GM19468 (cell line): ENCODE data around the gene ELOVL1.

Source experiments
- ATAC-seq: cut with Tn5 transposase; IDR thresholded peaks from one replicate; pipeline ENCODE4 v1.9.1; 2021; ENCODE audit warnings: mild to moderate bottlenecking, moderate library complexity, moderate number of reproducible peaks; ENCODE audit not compliant: unreplicated experiment; ENCODE audit errors: extremely low read depth

Gene ELOVL1

DNA sequence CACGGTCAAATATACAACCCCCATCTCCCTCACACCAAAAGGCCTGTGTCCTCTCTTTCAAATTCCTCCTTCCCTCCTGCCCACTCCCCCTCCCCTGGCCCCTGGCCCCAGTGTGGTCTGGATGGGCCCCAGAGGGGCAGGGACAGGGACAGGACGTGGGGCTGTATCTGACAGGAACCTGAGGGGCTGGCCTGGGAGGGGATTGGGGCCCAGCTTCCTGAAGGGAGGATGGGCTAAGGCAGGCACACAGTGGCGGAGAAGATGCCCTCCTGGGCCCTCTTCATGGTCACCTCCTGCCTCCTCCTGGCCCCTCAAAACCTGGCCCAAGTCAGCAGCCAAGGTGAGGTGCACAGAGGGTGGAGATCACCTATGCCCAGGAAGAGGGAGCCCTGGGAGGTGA is 30.2 kb downstream of the ELOVL1 start, which contains the start of gene MPL:
TSS of gene MPL (plus strand) at position 231 of the 400 bp plus-strand sequence. CDS start at position 262, 31 bp downstream.
- no peak for ATAC-seq

DNA sequence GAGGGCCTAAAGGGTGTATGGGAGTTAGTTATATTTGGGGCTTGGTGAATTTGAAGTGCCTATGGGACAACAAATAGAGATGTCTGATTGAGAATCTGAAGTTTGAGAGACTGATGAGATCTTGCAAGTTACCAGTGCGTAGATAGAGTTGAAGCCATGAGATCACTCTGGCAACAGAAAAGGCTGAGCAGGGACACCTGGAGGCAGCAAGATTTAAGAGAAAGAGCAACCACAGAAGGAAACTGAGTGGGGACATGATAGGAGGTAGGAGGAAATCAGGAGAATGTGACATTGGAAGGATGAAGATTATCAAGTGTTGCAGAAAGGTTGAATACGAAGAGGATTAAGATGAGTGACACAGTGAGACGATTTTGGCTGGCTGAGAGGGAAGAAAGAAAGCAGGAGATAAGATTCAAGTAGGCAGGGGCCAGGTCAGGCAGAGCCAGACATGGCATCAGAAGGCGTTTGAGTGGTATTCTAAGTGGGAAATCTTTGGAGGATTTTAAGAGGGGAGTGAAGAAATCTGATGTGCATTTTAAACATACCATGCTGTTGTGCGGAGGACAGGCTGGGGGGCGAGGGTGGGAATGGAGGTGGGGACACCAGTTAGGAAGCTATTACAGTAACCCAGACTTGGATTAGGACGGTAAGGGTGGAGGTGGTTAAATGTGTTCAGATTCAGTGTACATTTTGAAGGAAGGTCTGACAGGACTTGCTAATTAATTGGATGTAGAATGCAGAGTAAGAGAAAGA is 33.2 kb downstream of the ELOVL1 start:
- no peak for ATAC-seq

GRCh38 chr1:43331688-43332087 is 36.1 kb downstream of the ELOVL1 start:
- ATAC-seq, result no peak

- ATAC-seq, result no peak
Observed at GRCh38 chr1:43329995-43330751, 37.6 kb downstream of the ELOVL1 start.

- no peak for ATAC-seq
Observed at GRCh38 chr1:43327549-43328292, 40.1 kb downstream of the ELOVL1 start.

- ATAC-seq, result no peak
Observed at GRCh38 chr1:43325381-43325780, 42.4 kb downstream of the ELOVL1 start.

- no peak for ATAC-seq
Observed at GRCh38 chr1:43324810-43325209, 43.0 kb downstream of the ELOVL1 start.

DNA sequence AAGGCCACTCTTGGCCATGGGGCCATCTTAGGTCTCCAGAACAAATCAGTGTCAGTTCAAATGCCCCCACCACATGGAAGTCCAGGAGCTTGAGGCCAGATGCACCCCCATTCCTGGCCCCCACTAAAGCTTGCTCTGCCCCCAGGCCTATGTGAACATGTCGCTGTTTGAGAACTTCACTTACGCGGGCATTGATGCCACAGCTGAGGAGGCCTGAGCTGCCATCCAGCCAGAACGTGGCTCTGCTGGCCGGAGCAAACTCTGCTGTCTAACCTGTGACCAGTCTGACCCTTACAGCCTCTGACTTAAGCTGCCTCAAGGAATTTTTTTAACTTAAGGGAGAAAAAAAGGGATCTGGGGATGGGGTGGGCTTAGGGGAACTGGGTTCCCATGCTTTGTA is 45.3 kb downstream of the ELOVL1 start:
- no peak for ATAC-seq

GRCh38 chr1:43321331-43321891 is 46.4 kb downstream of the ELOVL1 start:
- ATAC-seq, result no peak

- no peak for ATAC-seq
Observed at GRCh38 chr1:43319766-43320165, 48.0 kb downstream of the ELOVL1 start.

DNA sequence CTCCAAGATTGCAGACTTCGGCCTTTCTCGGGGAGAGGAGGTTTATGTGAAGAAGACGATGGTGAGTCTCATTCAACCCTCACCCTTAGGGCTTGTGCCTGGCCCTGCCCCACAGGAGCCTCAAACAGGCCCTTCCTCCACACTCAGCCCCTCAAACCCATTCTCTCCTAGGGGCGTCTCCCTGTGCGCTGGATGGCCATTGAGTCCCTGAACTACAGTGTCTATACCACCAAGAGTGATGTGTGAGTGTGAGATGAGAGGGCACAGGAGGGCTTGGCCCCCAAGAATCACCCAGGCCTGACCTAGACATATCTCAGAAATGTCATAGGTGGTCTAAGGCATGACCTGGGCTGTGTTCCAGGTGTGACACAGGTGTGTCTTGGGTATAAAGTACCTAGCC is 48.5 kb downstream of the ELOVL1 start:
- no peak for ATAC-seq

DNA sequence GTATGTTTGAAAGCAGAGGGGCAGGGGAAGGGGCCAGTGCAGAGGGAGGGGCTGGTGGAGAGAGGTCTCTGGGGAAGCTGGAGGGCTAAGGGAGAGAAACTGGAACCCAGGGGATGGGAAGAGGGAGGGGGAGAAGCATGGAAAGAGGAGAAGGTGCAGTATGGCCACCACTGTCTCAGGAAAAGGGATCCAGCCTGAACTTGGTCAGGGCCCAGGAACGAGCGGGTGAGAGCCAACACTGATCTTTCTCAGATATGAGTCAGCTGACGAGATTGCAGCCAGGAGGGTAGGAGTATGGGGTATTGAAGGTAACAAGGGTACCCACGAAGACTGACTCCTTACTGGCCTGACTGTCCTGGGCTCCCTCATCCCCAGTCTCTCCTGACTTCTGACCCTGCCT is 49.0 kb downstream of the ELOVL1 start:
- no peak for ATAC-seq

GRCh38 chr1:43317817-43318471 is 49.9 kb downstream of the ELOVL1 start:
- no peak for ATAC-seq

DNA sequence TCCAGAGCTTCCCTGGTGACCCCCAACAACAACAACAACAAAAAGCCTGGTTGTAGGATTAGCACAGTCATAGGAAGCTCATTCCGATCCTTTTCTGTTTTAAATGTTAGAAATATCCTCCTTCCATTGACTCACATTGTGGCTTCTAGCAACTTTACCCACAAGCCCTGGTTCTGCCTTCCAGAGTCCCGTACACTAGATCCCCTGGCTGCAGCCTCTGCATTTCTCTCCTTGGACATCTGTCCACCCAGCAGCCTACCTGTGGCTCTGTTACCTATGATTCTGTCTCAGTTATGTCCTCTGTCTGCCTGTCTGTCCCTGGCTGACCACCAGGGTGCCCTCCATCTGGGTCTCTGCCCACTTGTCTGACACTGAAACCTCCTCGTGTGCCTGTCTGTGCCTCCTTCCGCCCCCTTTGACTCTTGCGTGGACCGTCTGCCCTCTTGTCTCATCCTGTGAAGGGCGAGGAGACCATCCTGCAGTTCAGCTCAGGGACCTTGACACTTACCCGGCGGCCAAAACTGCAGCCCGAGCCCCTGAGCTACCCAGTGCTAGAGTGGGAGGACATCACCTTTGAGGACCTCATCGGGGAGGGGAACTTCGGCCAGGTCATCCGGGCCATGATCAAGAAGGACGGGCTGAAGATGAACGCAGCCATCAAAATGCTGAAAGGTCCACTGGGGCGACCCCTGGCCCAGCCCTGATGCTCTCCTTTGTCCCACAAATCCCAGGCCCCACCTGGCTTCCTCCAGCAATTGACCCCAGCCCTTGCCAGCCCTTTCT is 50.9 kb downstream of the ELOVL1 start:
- no peak for ATAC-seq

GRCh38 chr1:43315963-43316737 is 51.7 kb downstream of the ELOVL1 start:
- no peak for ATAC-seq

- no peak for ATAC-seq
Observed at GRCh38 chr1:43315481-43315880, 52.3 kb downstream of the ELOVL1 start.

- ATAC-seq, result no peak
Observed at GRCh38 chr1:43314233-43314632, 53.6 kb downstream of the ELOVL1 start.

- ATAC-seq, result no peak
Observed at GRCh38 chr1:43313771-43314170, 54.0 kb downstream of the ELOVL1 start.
